ENCODE results near the gene HOXA13. TPM values are rescaled to one million over a fixed set of nuclear protein-coding genes. Genes with fewer than 3 reads are reported as not detected.

HOXA13 gene
- total and polyA plus RNA-seq, 8 donors: 29.0 TPM; not detected in 7

DNA sequence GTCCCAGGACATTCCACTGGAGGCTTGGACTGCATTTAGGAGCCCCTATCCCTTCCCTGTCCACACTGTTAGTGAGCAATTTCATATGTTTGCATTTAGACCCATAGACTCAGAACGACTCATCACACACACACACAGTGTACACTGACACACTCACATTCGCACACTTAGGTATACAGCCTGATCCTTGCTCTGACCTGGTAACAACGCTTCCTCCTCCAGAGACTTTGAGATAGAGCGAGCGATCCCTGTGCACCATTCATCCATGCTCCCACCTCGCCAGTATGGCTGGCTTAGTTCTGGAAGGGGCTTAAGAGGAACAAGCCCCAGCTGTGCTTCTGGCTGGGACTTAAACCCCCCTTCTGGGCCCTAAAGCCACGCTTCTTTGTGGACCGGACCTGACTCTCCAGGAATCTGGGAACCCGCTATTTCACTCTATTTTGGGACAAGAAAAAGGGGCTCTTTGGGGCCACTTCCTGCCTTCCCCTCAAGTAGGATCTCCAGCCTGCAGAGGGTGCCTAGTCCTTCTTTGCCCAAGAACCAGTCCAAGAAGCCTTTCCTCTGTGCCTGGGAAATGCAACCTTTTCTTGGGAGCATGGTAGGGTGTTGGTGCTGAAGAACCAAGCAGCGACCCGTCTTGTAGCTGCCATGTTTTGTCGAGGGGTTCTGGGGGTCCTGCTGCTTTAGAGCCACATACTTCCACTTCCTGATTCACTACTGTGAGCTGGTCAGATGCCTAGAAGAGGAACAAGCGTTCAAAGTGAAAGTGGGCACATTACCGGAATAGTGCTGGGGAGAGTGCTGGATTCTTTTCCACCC is 1.1 kb upstream of the HOXA13 start:
- intact Hi-C loops (cut with DNase I; ENCODE audit: low total_unique reads): loop anchor here (10.0 kb wide), 3 partner anchors 374 to 814 kb away; no protein-coding TSS in a partner anchor
- no peak for DNase-seq
- H3K27me3 ChIP-seq: peaks cover 57 to 100% (median 95%) of the 10 kb centered on the region in 3 donors
- TF ChIP-seq POLR2AphosphoS5 (IDR thresholded peaks at IDR 0.05): no peak
- peaks cover 39 to 67% (median 54%) of the 10 kb centered on the region in 4 donors for H3K4me1 ChIP-seq
- H3K36me3 ChIP-seq: no peaks in the 10 kb centered on the region
- H3K27ac ChIP-seq: no peak overlapping the region
- H3K4me3 ChIP-seq: peak overlapping the region in 2 of 4 donors; percentile 5 to 50
- 8 to 11% (median 9%) methylated on average over 14 of the region's 14 CpGs for WGBS, 5 donors
- H3K9me3 ChIP-seq: peaks cover 0 to 7% (median 0%) of the 10 kb centered on the region in 4 donors

DNA sequence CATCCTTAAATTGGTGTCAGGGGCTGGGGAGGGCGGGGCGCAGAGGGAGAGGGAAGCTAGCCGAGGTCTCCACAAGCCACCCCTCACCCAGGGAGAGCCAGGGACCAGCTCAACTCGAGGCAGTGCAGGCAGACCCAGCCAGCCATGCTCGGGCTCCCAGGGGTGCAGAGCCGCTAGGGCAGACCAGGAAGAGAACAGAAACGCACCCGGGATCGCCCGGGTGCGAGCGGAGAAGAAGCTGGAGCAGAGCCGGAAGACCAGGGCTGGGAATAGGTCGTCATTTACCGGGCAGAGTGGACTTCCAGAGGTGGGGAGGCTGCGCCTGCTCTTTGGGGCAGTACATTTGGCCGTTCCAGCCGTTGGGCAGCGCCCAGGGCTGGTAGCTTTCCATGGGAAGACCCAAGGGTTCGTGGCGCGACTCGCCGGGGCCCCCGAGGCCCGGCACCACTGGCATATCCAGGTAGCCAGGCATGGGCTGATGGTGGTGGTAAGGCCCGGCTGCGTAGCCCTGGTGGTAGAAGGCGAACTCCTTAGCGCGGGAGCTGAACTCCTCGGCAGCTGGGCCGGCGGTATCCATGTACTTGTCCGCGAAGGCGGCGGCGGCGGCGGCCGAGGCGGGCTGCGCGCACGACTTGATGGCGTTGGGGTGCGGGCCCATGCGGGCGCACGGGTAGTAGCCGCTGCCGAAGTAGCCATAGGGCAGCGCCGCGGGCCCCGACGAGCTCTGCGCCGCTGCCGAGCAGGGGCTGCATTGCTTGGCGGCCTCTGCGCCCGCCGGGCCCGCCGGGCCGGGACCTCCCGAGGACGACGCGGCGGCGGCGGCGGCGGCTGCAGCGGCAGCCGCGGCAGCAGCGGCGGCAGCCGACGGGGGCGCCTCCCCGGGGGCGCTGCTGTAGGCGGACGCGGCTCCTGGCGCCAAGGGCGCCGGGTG is 755 bp downstream of the HOXA13 start:
- peaks cover 48 to 100% (median 95%) of the 10 kb centered on the region in 3 donors for H3K27me3 ChIP-seq
- WGBS, 5 donors: 3 to 12% (median 5%) methylated on average over 25 to 93 of the region's 93 CpGs
- H3K4me1 ChIP-seq: peaks cover 31 to 49% (median 42%) of the 10 kb centered on the region in 4 donors
- H3K9me3 ChIP-seq: no peaks in the 10 kb centered on the region
- H3K27ac ChIP-seq: no peak overlapping the region
- DNase-seq: no peak
- intact Hi-C loops (cut with DNase I; ENCODE audit: low total_unique reads): no loop called here
- H3K4me3 ChIP-seq: peak overlapping the region in 3 of 4 donors; percentile 20 to 46 (median 39)
- TF ChIP-seq, protein P1, sequence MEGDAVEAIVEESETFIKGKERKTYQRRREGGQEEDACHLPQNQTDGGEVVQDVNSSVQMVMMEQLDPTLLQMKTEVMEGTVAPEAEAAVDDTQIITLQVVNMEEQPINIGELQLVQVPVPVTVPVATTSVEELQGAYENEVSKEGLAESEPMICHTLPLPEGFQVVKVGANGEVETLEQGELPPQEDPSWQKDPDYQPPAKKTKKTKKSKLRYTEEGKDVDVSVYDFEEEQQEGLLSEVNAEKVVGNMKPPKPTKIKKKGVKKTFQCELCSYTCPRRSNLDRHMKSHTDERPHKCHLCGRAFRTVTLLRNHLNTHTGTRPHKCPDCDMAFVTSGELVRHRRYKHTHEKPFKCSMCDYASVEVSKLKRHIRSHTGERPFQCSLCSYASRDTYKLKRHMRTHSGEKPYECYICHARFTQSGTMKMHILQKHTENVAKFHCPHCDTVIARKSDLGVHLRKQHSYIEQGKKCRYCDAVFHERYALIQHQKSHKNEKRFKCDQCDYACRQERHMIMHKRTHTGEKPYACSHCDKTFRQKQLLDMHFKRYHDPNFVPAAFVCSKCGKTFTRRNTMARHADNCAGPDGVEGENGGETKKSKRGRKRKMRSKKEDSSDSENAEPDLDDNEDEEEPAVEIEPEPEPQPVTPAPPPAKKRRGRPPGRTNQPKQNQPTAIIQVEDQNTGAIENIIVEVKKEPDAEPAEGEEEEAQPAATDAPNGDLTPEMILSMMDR (IDR thresholded peaks at IDR 0.05): no peak
- no peak for TF ChIP-seq EP300 (IDR thresholded peaks at IDR 0.05)
- no peaks in the 10 kb centered on the region for H3K36me3 ChIP-seq

DNA sequence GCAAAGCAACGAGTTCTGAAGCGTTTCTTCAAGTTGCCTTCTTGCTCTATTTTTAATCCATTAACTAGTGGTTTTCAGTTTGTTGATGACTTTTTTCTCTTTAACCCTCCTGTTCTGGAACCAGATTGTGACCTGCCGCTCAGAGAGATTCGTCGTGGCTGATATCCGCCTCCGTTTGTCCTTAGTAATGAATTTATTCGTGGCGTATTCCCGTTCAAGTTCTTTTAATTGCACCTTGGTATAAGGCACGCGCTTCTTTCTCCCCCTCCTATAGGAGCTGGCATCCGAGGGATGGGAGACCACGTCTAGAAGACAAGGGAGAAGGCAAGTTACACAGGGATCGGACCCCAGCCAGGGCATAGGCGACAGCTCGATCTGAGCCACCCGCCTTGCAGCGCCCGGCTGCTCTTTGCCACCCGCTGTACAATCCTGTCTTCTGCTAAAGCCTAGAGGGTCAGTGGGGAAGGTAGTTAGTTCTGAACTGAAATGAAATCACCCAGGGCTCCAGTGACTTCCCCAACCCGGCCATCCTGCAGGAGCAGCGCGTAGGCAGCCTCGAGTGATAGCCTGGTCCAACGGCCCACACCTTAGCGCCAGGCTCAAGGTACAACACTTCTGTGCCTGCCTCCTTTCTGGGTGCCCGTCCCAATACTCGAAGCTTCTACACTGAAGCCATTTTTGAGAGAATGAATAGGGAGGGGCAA is 1.6 kb downstream of the HOXA13 start:
- Histone ChIP-seq H3K27me3 (peaks cover 50 to 100% (median 94%) of the 10 kb centered on the region in 3 donors), H3K27ac (no peak overlapping the region), H3K36me3 (no peaks in the 10 kb centered on the region), H3K9me3 (no peaks in the 10 kb centered on the region), H3K4me1 (peaks cover 31 to 53% (median 46%) of the 10 kb centered on the region in 4 donors), H3K4me3 (no peak overlapping the region)
- WGBS, 5 donors: 11 to 19% (median 15%) methylated on average over 29 of the region's 29 CpGs
- TF ChIP-seq, protein P1 (IDR thresholded peaks at IDR 0.05): no peak
- TF ChIP-seq POLR2A (IDR thresholded peaks at IDR 0.05): no peak
- no peak for TF ChIP-seq EP300 (IDR thresholded peaks at IDR 0.05)
- no peak for TF ChIP-seq POLR2AphosphoS5 (IDR thresholded peaks at IDR 0.05)
- DNase-seq: no peak
- intact Hi-C loops (cut with DNase I; ENCODE audit: low total_unique reads): no loop called here

DNA sequence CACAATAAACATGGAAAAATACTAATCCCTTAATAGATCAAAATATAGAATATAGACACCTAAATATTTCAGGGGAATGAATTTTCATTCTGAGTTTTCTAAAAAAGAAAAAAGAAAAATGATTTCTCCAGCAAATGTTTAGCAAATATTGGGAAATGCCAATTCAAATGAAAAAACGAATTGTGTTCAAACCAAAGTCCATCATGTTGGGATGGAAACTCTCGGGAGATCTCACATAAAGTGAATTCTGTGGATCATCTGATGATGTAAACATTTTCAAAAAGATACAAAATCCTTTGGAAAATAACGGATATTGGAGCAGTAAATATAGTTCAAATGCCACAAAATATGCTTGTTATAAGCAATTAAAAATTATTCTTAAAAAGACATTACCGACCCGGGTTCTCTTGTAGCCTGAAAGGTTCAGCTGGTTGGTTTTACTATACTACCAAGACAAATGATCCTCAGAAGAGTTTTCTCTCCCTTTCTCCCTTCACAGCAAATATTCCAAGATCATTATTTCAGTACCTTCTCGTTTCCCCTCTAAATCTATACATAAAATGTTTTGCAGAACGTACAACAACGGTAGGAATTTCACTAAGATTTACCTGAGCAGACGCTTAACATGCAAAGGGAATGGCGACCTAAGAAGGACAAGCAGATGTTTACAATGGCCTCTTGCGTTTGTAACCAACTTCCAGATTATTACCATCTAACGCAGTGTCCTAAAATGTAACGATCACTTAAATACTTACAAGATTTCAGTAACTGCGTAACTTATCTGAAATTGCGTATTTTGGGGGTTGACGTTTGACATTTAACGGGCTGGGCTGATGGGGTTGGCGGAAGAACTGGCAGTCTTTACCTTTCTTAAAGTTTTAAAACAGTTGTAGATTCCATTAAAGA is 2.5 kb downstream of the HOXA13 start:
- TF ChIP-seq, protein P1 (IDR thresholded peaks at IDR 0.05): no peak
- TF ChIP-seq EP300 (IDR thresholded peaks at IDR 0.05) (no peak), POLR2AphosphoS5 (IDR thresholded peaks at IDR 0.05) (no peak), POLR2A (IDR thresholded peaks at IDR 0.05) (no peak)
- Histone ChIP-seq H3K27ac (no peak overlapping the region), H3K9me3 (no peaks in the 10 kb centered on the region), H3K4me1 (peaks cover 40 to 61% (median 54%) of the 10 kb centered on the region in 4 donors), H3K4me3 (no peak overlapping the region), H3K27me3 (peaks cover 54 to 100% (median 95%) of the 10 kb centered on the region in 3 donors), H3K36me3 (no peaks in the 10 kb centered on the region)
- DNase-seq: no peak
- WGBS, 5 donors: 21 to 26% (median 24%) methylated on average over 18 of the region's 18 CpGs
- intact Hi-C loops (cut with DNase I; ENCODE audit: low total_unique reads): no loop called here

All from stomach (tissue), 9 donors.